ENCODE results near the gene ARRDC1.
A peak's percentile ranks its signal among the peaks of the same experiment; 100 is the strongest.
"Not testable (repeated sequence)": the region's sequence is repeated elsewhere in the genome, so short reads cannot be mapped to it uniquely, and the experiment has no call there.

The ARRDC1 gene

DNA sequence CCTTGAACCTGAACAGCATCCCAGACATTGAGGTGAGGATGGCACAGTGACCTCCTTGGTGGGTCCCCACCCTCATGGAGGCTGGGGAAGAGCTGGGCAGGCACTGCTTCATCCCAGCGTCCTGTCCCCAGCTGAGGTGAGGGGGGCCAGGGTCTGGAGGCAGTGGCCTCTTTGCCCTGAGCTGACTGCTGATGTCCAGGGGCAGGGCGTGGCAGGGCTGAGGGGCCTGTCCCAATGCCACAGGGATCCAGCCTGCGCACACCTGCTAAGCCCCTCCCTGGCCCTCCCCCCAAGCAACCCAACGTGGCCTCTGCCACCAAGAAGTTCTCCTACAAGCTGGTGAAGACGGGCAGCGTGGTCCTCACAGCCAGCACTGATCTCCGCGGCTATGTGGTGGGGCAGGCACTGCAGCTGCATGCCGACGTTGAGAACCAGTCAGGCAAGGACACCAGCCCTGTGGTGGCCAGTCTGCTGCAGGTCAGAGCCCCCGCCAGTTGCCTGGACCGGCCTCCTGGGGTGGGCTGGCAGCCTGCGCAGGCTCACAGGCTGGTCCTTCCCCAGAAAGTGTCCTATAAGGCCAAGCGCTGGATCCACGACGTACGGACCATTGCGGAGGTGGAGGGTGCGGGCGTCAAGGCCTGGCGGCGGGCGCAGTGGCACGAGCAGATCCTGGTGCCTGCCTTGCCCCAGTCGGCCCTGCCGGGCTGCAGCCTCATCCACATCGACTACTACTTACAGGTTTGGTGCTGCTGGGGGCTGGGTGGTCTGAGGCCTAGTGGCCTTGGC lies 8.4 kb downstream of the ARRDC1 start:
- no peak for DNase-seq (ENCODE audit: low read depth in 2 of 2)

DNA sequence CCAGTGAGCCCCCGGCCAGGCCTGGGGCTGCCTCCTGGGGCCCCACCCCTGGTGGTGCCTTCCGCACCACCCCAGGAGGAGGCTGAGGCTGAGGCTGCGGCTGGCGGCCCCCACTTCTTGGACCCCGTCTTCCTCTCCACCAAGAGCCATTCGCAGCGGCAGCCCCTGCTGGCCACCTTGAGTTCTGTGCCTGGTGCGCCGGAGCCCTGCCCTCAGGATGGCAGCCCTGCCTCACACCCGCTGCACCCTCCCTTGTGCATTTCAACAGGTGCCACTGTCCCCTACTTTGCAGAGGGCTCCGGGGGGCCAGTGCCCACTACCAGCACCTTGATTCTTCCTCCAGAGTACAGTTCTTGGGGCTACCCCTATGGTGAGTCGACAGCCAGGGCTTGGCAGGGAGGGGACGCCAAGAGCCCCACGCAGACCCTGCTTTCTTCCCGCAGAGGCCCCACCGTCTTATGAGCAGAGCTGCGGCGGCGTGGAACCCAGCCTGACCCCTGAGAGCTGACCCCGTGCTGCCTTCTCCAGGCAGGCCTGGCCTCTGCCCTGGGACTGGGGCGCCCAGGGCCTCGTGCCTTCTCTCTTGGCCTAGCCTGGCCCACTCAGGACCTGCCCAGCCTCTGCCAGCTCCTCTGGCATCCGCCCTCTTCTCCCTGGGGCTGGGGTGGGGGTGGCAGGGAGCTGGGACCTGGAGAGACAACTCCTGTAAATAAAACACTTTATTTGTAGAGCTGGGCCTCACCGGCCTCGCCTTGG lies 9.3 kb downstream of the ARRDC1 start:
- no peak for DNase-seq (ENCODE audit: low read depth in 2 of 2)

DNA sequence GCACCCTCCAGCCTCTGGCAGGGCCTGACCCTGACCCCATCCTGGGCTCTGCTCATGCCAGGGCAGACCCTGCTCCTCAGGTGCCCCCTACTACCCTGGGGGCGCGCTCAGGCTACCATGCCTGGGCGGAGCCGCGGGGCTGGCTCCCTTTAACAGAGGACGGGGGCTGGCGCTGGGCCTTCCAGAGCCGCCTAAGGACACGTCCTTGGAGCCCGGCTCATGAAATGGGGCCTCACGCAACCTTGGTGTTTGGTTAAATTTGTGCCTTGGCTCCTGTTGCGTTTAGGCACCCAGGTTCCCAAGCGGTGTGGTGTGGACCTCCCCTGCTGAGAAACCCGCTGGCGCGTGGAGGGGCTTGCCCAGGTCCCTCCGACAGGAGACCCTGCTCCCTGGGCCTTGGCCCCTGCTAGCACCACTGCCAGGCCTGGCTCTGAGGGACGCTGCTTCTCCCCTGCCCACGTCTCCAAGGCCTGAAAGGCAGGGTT lies 9.9 kb downstream of the ARRDC1 start:
- DNase-seq (ENCODE audit: low read depth in 2 of 2) = no peak

DNA sequence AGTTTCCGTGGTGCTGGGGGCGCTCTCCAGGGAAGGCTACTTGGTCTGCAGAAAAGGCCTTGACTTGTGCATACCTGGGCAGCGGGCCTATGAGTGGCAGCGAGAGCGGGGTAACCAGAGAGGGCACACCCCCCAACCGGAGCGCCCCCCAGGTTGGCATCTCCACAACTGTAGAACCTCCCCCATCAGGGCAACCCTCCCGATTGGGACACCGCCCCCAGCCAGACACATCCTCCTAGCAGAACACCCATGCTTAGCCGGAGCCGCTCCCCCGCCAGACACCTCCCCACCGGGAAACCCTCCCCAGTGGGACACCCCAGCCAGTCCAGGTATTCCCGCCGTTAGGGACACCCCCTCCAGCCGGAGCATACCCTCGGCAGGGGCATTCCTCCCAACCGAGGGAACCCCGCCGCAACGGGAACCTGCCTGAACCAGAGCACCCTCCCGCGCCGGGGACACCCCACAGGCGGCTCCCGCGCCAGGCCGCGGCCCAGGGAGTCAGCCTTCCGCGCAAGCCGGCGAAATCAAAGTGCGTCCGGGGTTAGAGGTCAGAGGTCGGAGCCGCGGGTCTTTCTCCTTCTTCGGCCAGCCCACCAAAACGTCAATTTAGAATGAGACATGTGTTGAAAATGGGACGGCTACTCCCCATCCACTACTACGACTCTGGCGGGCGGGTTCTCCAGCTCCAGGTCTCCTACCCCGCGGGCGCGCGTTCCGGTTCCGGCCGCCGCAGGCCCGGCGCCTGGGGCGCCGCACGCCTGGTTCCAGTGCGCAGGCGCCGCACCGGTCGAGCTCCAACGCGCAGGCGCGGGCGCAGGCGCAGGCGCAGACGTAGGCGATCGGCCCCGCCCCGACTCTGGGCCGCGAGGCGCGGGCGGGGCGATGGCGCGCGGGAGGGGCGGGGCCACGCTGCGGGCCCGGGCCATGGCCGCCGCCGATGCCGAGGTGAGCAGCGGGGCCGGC lies 12.9 kb downstream of the ARRDC1 start, which contains the start of gene EHMT1:
Gene EHMT1 (plus strand): TSS at position 901 of the 963 bp plus-strand sequence. CDS start 24 bp downstream, at position 925.
- peak; percentile 86 to 90 for DNase-seq (ENCODE audit: low read depth in 2 of 2)

DNA sequence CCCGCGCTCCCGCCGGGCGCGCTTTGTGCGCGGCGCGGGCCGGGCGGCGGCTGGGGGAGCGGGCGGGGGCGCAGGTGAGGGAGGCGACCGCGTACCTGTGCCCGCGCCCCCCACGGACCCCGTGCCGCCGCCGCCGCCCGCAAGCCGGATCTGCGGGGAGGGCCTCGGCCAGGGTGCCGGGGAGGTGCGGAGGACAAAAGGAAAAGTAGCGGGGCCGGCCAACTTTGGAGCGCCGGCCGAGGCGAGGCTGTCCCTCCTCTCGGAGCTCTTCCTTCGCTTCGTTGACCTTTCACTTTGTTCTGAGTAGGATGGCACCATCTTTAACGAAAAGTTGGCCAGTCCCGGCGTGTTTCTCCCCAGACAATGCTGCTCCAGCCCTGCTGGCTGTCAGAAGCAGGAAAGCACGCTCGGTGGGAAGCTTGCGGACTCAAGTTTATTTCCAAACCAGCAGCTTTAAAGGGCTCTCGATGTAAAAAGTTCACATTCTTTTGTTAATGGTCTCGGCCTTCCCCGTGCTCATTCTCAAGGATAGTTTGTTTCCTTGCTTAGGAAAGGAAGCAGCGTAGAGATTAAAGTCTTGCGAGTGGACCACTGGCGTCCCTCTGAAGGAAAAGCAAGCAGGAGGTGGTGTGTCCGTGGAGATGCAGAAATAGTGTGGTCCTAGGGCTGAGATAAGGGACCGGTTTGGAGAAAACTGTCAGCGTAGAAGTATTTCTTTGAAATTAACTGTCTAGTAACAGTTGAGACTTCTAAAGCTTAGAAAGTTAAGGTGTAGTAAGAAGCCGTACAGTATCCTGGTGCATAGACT lies 14.0 kb downstream of the ARRDC1 start:
- no peak for DNase-seq (ENCODE audit: low read depth in 2 of 2)

DNA sequence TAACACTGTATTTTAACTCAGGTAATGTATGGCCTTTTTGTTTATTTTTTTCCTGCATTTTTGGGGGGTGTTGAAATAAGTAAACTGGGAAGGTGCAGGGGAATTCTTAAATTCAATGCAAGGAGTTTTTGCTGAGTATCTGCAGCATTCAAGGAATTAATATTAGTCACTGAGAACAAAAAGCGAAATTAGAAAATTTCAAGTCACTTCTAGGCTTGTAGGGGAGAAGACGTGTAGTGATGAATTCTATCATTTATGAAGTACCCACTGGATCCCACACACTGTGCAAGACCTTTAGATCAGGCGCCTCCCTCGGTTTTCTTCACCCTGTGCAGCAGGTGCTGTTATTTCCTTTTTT lies 14.5 kb downstream of the ARRDC1 start:
- no peak for DNase-seq (ENCODE audit: low read depth in 2 of 2)

DNA sequence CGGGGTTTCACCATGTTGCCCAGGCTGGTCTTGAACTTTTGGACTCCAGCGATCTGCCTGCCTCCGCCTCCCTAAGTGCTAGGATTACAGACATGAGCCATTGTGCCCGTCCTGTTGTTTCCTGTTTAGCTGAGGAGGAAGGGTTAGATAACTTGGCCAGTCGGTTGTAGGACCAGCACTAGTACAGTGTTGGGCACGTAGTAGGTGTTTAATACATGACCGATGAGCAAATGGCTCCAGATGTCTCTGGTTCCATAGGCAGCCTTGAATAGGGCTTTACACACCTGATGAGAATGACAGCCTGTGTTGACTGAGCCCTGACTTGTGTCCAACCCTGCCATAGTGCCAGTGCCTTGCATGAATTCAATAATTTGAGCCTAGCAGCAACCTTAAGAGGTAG lies 15.1 kb downstream of the ARRDC1 start:
- no peak for DNase-seq (ENCODE audit: low read depth in 2 of 2)

DNA sequence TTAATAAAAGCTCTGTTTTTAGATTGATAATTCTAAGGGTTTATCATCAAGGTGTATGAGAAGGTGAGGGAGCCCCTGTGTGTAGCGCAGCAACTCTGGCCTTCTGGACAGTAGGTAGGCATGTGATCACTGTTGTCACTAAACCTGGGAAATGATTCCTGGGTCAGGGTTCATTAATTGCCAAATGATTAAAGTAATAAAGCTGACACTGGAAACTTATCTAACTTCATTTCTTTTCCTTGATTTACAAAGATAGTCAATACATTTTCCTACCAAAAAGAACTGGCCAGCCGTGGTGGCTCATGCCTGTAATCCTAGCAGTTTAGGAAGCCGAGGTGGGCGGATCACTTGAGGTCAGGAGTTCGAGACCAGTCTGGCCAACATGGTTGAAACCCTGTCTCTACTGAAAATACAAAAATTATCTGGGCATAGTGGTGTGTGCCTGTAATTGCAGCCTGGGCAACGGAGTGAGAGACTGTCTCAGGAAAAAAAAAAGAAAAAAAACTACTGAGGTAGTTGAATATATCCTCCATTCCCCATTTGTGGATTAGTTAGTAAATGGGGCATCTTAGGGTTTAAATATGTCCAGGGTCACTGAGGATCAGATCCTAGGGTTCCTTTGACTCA lies 15.8 kb downstream of the ARRDC1 start:
- no peak for DNase-seq (ENCODE audit: low read depth in 2 of 2)

DNA sequence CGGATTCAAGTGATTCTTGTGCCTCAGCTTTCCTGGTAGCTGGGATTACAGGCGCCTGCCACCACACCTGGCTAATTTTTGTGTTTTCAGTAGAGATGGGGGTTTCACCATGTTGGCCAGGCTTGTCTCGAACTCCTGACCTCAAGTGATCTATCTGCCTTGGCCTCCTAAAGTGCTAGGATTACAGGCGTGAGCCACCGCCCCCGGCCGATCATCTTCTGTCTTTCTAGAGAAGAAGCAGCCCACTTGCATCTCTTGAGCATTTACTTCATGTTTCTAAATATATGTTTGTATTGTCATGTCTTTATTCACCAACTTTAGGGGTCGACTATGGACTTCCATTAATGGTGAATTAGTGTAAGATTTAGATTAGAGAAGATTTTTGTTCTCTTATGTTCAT lies 16.7 kb downstream of the ARRDC1 start:
- DNase-seq (ENCODE audit: low read depth in 2 of 2) = not testable (repeated sequence)

DNA sequence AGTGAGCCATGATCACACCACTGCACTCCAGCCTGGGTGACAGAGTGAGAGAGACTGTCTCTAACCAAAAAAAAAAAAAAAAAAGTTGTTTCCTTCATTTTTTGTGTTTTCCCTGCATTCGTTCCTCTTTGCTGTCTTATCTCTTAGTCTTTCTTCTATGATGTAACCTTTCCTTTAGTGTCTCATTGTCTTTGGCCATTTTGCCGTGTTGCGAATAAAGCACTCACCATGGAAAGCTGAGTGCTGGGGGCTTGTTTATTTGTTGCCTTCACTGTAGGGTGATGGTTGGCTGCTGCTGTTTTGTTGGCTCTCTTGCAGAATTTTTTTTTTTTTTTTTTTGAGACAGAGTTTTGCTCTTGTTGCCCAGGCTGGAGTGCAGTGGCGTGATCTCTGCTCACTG lies 21.0 kb downstream of the ARRDC1 start:
- no peak for DNase-seq (ENCODE audit: low read depth in 2 of 2)

DNA sequence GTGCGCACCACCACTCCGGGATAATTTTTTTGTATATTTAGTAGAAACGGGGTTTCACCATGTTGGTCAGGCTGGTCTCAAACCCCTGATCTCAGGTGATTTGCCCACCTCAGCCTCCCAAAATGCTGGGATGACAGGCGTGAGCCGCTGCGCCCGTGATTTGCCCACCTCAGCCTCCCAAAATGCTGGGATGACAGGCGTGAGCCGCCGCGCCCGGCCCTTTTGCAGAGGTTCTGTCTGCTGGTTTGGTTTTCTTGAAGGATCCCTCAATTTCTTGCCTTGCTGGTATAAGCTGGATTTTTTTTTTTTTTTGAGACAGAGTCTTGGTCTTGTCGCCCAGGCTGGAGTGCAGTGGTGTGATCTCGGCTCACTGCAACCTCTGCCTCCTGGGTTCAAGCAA lies 21.9 kb downstream of the ARRDC1 start:
- DNase-seq (ENCODE audit: low read depth in 2 of 2) = not testable (repeated sequence)

DNA sequence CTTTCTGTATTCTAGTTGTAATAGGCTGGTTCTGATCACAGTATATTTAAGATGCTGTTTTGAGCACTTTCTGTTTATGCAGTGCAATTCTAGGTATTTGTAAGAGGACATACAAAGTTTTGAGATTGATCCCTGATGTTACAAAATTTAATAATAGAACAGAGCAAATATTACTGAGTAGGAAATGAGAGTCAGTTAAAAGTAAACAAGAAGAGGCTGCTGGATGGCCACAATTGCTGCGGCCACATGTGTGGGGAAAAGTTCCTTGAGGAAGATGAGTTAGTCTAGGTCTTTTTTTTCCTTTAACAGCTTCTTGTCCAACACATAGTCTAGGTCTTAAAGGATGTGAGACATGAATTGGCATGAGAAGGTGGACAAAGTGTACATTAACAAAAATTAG lies 24.6 kb downstream of the ARRDC1 start:
- no peak for DNase-seq (ENCODE audit: low read depth in 2 of 2)

DNA sequence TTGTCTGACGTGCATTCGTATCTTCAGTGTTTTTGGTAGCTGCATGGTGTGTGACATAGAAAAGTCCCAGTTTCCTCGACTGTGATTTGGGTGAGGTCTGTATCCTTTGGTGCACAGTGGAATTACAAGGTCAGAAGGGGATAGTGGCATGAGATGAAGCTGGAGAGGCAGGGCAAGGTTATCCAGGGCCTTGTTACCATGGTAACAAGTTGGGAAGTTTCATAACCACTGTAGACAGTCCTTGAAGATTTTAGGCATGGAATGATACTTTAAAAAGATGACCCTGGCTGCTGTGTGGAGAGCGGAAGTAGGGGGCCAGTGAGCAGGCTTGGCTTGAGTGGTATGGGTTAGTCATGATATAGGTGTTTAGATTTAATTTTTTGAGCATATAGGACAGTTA lies 25.2 kb downstream of the ARRDC1 start:
- no peak for DNase-seq (ENCODE audit: low read depth in 2 of 2)

DNA sequence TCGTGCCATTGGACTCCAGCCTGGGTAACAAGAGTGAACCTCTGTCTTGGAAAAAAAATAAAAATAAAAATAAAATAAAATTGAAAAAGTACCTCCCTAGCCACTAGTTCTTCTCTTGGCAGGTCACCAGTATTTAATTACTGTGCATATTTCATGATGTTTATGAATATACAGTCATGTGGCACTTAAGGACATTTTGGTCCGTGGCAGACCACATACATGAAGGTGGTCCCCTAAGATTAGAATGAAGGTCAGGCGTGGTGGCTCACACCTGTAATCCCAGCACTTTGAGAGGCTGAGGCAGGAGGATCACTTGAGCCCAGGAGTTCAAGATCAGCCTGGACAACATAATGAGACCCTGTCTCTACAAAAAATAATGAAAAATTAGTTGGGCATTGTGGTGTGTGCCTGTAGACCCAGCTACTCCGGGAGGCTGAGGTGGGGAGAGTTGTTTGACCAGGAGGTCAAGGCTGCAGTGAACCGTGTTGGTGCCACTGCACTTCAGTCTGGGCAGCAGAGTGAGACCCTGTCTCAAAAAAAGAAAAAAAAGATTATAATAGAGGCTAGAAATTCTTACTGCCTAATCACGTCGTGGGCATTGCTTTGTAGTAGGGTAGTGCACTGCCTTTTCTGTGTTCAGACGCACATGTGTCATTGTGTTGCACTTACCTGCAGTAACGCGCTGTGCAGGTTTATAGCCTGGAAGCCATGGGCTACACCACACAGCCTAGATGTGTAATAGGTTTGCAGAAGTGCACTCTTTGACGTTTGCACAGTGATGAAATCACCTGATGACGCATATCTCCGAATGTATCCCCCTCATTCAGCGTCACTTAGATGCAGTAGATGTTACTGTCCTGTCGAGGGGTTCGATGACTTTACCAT lies 26.1 kb downstream of the ARRDC1 start:
- DNase-seq (ENCODE audit: low read depth in 2 of 2) = no peak

DNA sequence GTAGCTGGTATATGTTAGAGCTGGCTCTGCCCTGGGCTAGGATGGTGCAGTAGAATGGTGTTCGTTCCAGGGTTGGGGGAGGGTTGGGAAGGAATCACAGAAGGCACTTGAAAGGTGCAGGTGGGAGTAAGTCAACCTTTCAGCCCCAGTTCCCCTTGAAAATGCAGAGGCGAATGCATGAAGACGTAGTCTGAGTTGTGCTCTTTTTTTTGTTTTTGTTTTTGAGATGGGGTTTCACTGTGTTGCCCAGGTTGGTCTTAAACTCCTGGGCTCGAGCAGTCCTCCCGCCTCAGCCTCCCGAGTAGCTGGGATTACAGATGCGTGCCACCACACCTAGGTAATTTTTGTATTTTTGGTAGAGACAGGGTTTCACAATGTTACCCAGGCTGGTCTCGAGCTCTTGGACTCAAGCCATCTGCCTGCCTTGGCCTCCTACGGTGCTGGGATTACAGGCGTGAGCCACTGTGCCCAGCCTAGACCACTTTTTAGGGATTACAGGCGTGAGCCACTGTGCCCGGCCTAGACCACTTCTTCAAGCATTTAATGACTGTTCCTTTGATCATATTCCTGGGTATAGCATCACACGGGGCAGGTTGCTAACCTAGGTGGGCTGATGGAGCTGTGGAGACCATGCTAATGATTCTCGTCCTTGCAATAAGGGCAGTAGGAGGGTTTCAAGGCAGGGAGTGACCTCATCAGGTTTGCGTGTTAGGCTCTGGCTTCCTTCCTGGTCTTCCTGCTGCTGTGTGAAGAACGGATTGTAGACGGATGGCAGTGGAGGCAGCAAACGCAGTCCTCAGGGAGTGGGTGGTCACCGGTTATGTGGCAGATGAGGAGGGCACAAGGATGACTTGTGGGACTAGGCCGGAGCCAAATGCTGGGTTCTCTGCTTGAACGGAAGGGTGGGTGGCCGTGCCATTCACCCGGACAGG lies 27.0 kb downstream of the ARRDC1 start:
- DNase-seq (ENCODE audit: low read depth in 2 of 2) = no peak

DNA sequence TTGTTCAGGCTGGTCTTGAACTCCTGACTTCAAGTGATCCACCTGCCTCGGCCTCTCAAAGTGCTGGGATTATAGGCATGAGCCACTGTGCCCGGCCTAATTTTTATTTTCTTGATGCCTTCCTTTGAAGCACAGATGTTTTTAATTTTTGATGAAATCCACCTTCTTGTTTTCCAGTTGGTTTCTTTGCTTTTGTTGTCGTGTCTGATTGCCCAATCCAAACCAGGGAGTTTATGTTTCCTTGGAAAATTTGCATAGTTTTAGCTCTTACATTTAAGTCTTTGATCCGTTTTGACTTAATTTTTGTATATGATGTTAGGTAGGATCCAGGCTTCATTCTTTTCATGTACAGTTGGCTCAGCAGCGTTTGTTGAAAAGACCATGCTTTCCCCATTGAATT lies 28.5 kb downstream of the ARRDC1 start:
- no peak for DNase-seq (ENCODE audit: low read depth in 2 of 2)

DNA sequence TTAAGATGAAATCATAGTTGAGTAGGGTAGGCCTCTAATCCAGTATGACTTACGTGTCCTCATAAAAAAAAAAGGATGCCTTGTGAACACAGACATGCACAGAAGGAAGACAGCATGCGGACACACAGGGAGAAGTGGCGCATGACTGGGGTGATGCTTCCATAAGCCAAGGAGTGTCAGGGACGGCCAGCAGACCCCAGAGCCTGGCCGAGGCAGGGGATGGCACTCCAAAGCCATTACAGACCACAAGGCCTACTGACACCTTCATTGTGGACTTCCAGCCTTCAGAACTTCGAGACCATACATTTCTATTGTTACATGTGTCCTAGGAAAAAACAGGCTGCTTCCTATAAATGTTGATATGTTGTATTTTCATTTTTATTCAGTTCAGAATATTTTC lies 33.2 kb downstream of the ARRDC1 start:
- DNase-seq (ENCODE audit: low read depth in 2 of 2) = no peak

DNA sequence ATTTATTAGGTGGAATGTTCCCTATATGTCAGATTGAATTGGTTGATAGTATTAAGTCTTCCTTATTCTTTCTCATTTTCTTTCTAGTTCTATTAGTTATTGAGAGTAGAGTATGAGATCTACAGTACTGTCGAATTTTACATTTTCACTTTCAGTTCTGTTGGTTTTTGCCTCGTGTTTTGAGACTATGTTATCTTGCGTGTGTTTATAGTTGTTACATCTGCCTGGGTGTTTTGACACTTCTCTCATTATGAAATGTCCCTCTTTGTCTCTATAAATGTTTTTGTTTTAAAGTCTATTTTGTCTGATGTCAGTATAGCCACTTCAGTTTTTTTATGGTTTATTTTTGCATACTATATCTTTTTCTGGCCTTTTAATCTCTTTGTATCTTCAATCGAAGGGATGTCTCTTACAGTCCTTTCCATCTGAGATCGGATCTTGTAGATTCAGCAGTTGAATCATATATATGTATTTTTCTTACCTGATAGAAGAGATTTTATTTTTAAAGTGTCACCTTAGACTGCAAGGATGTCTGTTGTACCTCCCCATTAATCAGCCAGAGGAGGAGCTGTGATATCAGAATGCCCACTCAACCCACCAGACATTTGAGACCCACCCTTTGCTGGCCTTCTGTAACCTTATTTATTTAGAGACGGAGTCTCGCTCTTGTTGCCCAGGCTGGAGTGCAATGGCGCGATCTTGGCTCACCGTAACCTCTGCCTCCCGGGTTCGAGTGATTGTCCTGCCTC lies 34.0 kb downstream of the ARRDC1 start:
- no peak for DNase-seq (ENCODE audit: low read depth in 2 of 2)

All from stimulated activated CD4-positive, alpha-beta T cell treated with anti-CD3 and anti-CD28 coated beads, Interleukin-1b, Interleukin-23, amount 100 ng/mL, for 4 hours (primary cell).